Dedifferentiated amniotic fluid mesenchymal stem cell (primary cell): ENCODE results near the gene TSPAN12.
A peak's percentile ranks its signal among the peaks of the same experiment; 100 is the strongest.
"Not testable (repeated sequence)": the region's sequence is repeated elsewhere in the genome, so short reads cannot be mapped to it uniquely, and the experiment has no call there.

Experiments
- DNase-seq: peaks from one replicate; pipeline ENCODE4 v3.0.0-alpha.2; 2016; ENCODE audit errors: extremely low spot score

Gene TSPAN12

GRCh38 chr7:120857588-120858573 lies at the start of gene TSPAN12:
Gene TSPAN12 (minus strand): TSS chr7:120858144. CDS start chr7:120856763, 1,381 bp downstream.
- DNase-seq, result peak; percentile 58

DNA sequence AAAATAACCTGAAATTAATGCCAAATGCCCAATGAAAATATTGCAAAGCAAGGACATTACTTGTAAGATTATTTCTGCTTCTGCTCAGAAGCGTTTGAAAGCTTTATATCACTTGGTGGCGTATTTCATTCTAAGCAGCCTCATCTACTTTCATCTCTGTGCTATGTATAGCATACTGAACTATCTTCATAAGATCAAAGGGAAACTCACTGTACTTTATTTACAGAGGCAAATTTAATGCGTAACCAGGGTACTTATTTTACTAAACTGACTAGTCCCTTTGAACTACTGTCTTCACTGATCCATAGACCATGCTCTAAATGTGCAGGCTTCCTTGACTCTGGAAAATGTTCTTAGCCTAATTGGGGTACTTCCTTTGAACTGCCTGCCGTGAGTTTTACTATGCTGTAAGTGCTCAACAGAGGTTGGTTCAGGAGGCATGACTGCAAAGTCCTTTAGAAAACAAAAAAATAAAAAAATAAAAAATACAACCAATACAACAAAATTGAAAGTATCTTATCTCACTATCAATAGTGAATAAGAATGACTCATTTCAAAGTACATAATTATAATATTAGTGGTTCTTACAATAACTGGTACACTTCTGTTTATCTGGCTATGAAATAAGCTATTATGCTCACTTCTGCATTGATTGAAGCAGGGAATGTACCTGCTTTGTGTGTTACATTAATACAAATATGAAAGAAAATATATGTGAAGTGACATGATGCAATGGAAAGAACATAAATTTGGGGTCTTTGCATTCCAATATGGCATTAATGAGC lies 41.0 kb upstream of the TSPAN12 start:
- no peak for DNase-seq

GRCh38 chr7:120895253-120895652 lies 37.3 kb upstream of the TSPAN12 start:
- DNase-seq, result not testable (repeated sequence)

- DNase-seq, result not testable (repeated sequence)
These were observed 27.7 kb upstream of the TSPAN12 start for GRCh38 chr7:120885602-120886001.

GRCh38 chr7:120877701-120878100 lies 19.8 kb upstream of the TSPAN12 start:
- DNase-seq, result no peak

DNA sequence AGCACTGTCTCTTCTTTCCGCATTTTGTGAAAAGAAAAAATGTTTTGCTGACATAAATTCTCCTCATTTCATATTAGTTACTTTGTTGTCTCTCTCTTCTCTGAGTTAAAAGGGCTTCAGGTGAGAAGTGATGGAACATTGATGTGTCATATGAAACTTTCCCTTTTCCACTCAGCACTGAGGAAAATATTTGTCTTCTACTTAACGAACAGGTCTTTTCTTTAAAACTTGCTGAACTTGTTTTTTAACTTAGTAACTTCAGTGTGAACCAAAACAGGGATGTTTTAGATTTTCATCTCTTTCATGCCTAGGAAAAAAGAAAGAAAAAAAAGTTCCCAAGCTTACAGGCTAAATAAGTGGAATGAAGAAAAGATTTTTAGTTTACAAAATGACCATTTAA lies 19.0 kb upstream of the TSPAN12 start:
- DNase-seq, result no peak

GRCh38 chr7:120874722-120875121 lies 16.8 kb upstream of the TSPAN12 start:
- no peak for DNase-seq

- no peak for DNase-seq
These were observed 16.1 kb upstream of the TSPAN12 start for GRCh38 chr7:120874016-120874415.

- no peak for DNase-seq
These were observed 15.5 kb upstream of the TSPAN12 start for GRCh38 chr7:120873401-120873800.

- DNase-seq, result no peak
These were observed 11.8 kb upstream of the TSPAN12 start for GRCh38 chr7:120869700-120870099.

DNA sequence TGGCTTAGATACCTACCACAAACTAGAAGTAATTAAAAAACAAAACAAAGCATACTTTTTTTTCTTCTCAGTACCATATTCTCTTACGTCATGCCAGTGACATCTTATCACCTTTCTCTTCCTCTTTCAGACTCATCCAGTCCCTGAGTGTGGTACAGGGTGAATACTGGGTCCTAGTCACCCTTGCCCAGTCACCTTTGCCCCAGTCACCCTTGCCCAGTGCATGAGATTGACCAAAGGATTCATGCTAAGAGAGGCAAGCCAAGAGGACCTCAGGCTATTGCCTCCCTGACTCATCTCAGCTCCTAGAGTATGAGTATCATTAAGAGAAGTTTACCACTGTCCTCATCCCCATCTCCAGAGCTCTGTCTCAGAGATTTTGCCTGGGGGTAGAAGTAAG lies 10.0 kb upstream of the TSPAN12 start:
- no peak for DNase-seq

DNA sequence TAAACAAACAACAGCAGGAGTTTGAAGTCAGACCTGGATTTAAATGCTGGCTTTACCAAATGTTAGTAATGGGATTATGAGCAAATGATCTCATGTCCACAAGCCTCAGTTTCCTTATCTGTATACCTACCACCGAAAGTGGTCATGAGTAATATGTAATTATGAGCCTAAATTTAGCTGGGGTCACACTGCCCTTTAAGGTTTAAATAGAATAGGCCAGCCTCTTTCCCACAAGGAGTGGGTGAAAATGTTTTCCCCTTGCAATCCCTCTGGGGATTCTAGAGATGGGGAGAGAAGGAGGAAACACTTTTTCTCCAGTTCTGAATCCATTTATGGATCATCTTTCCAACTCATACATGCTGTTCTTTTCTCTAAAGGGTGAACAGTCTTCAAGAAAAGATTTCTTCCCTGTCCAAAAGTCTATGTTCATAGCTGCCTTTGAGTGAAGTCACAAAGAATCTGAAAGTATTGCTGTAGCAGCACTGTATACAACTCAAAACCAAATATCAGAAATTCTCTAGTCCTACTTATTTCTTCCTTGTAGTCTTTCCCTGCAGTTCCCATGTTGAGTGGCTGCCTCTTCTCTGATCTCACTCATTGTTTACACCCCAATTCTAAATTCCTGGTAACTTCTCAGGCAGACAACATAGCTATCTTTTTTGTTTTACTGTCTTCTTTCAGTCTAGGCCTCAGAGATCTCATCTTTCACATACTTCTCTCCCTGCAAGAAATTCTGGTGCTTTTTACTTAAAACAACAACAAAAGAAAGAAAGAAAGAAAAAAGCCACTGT lies 7.4 kb upstream of the TSPAN12 start:
- no peak for DNase-seq

GRCh38 chr7:120864141-120864900 lies 6.4 kb upstream of the TSPAN12 start:
- no peak for DNase-seq

- DNase-seq, result no peak
These were observed 5.1 kb upstream of the TSPAN12 start for GRCh38 chr7:120862987-120863590.

- no peak for DNase-seq
These were observed 2.2 kb upstream of the TSPAN12 start for GRCh38 chr7:120860156-120860555.

DNA sequence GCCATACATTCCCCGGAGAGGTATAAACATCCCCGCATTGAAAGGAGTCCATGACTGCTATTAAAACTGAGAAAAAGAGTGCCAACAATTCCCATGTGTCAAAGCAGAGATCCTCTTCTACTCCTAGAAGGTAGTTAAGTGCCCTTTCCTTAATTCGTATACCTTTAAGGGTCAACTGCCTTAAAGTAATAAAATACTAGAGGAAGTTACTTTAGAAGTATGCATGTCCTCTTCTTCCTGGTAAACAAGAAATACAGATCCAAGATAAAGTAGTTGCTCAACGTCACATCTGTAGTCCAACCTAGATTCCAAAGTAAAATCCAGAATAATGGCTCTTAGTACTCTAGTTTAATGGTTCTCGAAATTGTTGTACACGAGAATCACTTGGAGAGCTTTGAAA lies 1.5 kb upstream of the TSPAN12 start:
- no peak for DNase-seq

GRCh38 chr7:120856621-120857352 lies 1.2 kb downstream of the TSPAN12 start:
- DNase-seq, result no peak

DNA sequence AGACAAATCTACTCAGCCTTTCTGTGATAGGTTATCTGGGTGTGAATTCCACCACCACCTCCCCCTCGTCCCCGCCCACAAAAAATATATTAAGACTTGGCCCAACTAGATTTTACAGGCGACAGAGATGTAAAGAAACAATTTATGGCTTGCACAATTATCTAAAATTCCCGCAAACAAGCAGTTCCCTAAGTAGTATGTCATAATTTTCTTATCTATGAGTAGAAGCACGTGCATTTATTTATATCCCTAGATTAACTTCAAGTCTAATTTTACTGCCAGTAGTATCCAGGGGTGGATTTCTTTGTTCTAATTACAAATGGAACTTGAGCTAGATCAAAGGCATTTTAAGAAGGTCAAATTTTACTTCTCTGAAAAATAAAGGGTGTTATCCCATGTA lies 1.7 kb downstream of the TSPAN12 start:
- no peak for DNase-seq

DNA sequence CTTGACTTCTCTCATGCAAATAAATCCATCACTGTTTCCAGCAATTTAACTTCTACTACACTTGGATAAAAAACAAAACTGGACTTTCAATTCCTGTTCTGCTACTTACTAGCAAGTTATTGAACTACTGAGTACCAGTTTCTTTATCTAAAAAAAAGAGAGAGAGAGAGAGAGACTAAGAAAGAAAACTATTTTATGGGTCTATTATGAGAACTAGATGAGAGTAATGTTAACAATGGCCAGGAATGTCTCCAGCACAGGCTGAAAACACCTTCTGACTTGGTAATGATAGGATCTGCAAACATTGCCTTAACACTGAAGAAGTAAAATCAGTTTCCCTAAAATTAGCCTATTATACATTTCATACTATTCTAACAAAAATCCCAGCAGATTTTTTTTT lies 5.2 kb downstream of the TSPAN12 start:
- DNase-seq, result no peak

DNA sequence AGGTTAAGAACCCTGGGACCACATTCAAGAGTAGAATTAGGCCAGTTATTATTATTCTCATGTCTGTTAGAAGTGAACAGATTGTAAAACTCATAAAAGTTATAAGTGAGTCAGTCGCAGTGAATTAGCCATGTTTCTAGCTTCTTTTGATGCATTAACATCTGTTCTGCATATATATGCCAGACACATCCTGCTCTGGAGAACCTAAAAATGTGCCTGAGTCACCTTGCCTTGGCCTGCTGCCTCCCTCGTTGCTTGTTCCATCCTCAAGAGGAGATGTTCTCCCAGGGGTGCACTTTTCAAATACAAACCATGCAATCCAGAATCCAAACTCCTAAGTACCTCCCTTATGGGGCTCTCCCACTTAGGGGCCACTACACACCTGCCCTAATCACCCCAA lies 14.8 kb downstream of the TSPAN12 start:
- no peak for DNase-seq
